Coronary artery (tissue), 2 donors: ENCODE data around the gene CD81.

Experiments used
- DNase-seq: peaks from one replicate; pipeline ENCODE4 v3.0.0-alpha.2; 2017; ENCODE audit warnings: low spot score
- H3K27ac ChIP-seq, 2 donors: fragments of 200-600 bp; sonication (generic); one replicate each; pipeline ENCODE4 v1.5.1; 2016 to 2019
- H3K4me3 ChIP-seq: fragments of 200-600 bp; sonication (generic); 2 replicates; pipeline ENCODE4 v1.5.1; 2016; ENCODE audit warnings: mild to moderate bottlenecking, moderate library complexity
- TF ChIP-seq, protein P1 (sequence below): fragments of 200-600 bp; sonication (generic); IDR thresholded peaks from one replicate; pipeline ENCODE4 v1.5.1; 2019; ENCODE audit warnings: antibody characterized with exemption

Gene CD81

GRCh38 chr11:2443881-2444820, 67.0 kb downstream of the CD81 start, which contains the start of gene TRPM5:
TSS of gene TRPM5 (minus strand) at chr11:2444514. CDS start at chr11:2423036, 21,478 bp downstream.
- TF ChIP-seq, protein P1, sequence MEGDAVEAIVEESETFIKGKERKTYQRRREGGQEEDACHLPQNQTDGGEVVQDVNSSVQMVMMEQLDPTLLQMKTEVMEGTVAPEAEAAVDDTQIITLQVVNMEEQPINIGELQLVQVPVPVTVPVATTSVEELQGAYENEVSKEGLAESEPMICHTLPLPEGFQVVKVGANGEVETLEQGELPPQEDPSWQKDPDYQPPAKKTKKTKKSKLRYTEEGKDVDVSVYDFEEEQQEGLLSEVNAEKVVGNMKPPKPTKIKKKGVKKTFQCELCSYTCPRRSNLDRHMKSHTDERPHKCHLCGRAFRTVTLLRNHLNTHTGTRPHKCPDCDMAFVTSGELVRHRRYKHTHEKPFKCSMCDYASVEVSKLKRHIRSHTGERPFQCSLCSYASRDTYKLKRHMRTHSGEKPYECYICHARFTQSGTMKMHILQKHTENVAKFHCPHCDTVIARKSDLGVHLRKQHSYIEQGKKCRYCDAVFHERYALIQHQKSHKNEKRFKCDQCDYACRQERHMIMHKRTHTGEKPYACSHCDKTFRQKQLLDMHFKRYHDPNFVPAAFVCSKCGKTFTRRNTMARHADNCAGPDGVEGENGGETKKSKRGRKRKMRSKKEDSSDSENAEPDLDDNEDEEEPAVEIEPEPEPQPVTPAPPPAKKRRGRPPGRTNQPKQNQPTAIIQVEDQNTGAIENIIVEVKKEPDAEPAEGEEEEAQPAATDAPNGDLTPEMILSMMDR: no peak
- Histone ChIP-seq H3K27ac (no peak within 1 kb of the TSS), H3K4me3 (peak within 1 kb of the TSS; percentile 65)
- no peak for DNase-seq

GRCh38 chr11:2444821-2445745, 68.0 kb downstream of the CD81 start, which contains the start of gene KCNQ1:
TSS of gene KCNQ1 (plus strand) at chr11:2445008. CDS start at chr11:2445099, 91 bp downstream.
- no peak for DNase-seq

DNA sequence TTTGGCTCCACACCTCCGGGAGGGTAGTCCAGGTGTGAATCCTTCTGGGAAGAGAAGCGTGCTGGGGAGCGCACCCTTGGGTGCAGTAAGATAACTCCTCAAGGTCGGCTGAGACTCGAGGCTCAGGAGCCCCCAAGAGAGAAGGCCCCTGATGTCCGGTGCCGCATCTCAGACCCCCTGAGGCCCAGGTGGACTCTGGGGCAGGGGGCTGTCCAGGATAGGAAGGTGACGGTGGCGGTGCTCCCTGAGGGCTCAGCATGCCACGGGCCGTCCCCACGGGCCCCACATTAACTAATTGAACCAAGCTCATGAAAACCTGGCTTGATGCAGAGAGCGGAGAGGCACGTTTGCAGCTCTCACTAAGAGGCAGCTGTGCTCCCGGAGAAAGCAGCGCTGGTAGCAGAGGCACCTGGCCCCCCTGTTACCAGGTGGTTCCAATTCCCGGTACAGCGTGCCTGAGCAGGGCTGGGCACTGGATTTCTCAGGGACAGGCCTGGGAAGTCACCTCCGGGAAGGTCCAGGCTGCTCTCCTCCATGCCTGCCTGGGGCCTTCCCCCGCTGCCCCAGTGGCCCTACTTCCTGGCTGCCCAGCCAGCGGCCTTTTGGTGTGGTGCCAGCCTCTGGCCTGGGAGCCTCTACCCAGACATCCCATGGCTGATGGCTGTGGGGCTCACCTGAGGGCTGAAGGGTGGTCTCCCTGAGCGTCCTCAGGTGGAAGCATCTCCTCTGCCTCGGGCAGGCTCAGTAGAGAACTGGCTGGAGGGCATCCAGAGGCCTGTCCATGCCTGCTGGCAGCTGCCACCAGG, 68.8 kb downstream of the CD81 start:
- Histone ChIP-seq H3K27ac (peak overlapping the region in 1 of 2 donors; percentile 15), H3K4me3 (peak overlapping the region; percentile 65)
- no peak for DNase-seq
- TF ChIP-seq, protein P1: no peak

More at GRCh38 chr11:2444821-2445745, 68.0 kb downstream of the CD81 start, which contains the start of gene KCNQ1:
- Histone ChIP-seq H3K4me3 (peak within 1 kb of the TSS; percentile 65), H3K27ac (no peak within 1 kb of the TSS)
- TF ChIP-seq, protein P1: no peak

GRCh38 chr11:2446590-2447252, 69.6 kb downstream of the CD81 start:
- no peak for DNase-seq
- peak overlapping the region in 1 of 2 donors; percentile 37 for H3K27ac ChIP-seq
- peak overlapping the region; percentile 65 for H3K4me3 ChIP-seq
- TF ChIP-seq, protein P1: no peak
